Stimulated activated naive CD4-positive, alpha-beta T cell treated with Interleukin-2 at 50 U/mL for 16 hours (primary cell): ENCODE measurements around the gene SPECC1.
A peak's percentile ranks its signal among the peaks of the same experiment; 100 is the strongest.
"Not testable (repeated sequence)": the region's sequence is repeated elsewhere in the genome, so short reads cannot be mapped to it uniquely, and the experiment has no call there.

Source experiments
- DNase-seq: peaks from one replicate; lab custom pipeline; 2025; lab: John Stamatoyannopoulos, UW

The SPECC1 gene

DNA sequence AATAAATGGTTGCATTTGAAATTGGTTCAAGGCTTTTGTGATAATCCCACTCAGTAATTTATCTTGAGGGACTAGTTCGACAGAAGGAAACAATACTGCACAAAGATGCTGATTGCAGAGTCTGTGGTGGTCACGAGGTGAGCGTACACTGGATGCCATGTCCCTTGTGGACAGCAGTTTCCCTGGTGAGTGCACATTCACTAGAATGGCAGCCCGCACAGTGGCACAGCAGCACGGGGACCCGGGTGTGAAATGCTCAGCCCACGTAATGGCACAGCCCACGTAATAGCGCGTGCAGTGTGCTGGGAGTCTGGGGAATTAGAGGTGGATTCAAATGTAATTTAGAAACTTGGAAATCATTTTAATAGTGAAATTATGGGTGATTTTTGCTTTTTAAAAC, 304.1 kb downstream of the SPECC1 start:
- DNase-seq = no peak

DNA sequence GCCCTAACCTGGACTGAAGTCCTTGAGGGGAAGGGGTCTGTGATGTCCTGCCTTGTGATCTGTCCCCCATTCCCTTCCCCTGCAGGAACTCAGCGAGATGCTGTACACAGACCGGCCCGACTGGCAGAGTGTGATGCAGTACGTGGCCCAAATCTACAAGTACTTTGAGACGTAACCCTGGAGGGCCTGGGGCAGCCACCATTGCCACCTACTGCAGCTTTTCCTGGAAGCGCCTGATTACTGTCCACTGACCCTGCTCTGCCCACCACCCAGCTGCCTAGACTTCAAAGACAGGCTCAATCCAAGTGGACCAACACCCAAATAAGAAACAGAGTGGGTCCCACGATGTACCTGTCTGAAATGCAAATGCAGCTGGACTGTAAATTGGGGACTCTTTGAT, 304.7 kb downstream of the SPECC1 start:
- DNase-seq = no peak

DNA sequence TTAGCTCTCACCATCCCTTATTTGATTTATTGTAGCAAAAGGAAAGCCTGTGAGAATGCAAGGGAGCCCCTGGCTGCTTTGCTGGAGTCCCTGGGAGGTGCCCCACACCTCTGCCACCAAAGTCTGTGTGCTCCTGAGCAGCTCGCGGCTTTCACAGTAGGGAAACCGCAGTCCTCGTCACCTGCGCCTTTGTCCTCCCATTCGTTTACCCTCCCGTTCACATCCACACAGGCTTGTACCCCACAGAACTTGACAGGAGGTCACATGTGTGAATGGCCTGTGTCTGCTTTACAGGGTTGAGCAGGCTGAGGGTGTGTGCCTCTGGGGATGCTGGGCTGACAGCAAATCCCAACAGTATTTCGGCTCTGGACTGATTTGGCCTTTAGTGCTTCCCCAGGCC, 305.7 kb downstream of the SPECC1 start:
- DNase-seq = no peak

DNA sequence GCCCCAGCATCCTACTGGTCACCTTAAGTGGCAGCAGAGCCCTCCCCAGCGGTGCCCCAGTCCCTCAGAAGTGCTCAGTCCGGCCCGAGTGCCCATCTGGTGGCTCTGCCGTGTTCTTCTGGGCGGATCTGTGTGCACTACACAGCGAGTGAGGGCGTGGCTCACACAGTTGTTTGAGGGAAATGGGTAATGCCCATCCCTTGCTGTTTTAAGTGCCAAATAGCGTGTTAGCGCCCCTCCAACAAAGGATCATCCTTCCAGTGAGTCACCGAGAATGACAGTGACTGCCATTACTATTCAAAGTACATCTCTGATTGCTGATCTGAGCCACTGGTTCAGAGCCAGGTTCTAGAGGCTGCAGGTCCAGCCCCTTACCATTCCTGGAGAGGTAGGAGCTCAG, 306.2 kb downstream of the SPECC1 start:
- DNase-seq = no peak

DNA sequence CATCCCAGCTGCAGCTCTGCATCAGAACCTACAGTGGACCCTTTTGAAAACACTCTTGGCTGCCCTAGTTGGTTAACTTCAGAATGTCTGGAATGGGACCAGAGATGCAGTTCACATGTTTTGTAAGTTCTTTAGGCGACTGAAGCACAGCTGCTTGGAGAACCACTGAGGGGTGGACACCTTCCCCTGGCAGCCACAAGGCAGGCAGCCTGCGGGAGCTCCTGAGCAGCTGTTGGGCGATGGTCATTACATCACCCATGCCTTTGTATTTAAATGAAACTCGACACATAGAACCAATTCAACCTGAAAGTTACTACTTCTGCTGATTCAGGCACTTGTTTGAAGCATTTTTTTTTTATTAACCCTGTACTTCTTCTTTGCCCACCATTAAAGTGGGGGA, 306.7 kb downstream of the SPECC1 start:
- DNase-seq = no peak

DNA sequence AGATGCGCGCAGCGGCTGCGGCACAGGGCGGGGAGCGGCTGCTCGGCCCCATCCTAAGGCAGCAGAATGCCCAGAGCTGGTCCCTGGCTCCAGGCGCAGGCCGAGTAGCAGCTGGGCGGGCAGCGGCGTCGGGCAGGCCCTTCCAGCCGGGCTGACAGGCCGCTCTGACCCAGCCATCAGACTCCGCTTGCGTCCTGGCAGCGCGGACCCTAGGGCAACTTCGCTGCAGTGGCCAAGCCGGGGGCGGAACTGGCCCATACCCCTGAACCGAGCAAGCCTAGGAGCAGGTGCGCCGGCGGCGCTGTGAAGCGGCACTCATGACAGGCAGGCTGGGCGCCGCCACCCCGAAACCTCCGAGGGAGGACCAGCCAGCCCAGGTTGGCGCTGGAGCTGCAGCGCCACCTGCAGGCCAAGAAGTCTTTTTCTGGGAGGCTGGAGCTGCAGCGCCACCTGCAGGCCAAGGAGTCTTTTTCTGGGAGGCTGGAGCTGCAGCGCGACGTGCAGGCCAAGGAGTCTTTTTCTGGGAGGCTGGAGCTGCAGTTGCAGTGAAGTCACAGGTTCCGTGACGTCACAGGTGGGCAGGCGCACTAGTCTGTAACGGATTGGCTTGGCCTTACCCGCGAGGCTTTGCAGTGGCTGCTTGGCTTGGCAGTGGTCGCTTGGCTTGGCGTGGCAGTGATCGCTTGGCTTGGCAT, 311.5 kb downstream of the SPECC1 start:
- peak; percentile 50 for DNase-seq

DNA sequence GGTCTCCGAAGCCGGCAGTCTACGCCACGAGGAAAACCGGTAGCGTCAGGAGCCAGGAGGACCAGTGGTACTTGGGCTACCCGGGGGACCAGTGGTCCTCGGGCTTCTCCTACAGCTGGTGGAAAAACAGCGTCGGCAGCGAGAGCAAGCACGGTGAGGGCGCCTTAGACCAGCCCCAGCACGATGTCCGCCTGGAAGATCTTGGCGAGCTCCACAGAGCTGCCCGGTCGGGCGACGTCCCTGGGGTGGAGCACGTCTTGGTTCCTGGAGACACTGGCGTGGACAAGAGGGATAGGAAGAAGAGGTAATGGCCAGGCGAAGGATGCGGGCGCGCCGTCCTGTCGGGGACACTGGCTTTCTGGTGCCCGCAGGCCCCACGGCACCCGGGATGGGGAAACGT, 312.2 kb downstream of the SPECC1 start:
- DNase-seq = not testable (repeated sequence)

DNA sequence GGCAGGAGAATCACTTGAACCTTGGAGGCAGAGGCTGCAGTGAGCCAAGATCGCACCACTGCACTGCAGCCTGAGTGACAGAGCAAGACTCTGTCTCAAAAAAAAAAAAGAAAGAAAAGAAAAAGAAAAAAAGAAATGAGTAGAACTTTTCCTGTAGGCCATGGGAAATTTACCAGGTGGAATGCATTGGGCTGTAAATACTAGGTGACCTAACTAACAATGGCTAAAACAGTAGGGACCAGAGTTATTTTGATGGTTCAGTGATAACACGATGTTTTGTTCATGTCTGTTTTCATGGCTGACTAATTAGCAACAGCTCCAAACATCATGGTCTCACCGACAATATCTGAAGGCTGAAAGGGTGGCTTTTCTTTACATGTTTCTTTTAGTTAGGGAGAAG, 318.6 kb downstream of the SPECC1 start:
- DNase-seq = not testable (repeated sequence)

DNA sequence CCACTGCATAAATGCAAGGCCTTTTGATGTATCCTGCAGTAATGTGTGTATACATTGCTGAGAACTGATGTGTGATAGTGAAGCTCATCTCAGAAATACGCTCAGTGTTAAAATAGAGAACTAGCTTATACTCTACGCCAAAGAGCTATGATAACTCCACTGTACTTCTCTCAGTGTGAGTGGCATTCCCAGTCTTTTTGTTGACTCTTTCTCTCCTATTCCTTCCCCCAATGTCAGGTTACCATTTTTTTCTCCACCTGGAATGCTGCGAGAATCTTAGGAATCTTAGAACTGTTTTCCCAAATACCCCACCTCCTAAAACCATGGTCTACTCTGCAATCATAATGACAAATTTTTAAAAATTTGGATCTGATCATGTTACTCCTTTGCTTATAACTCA, 342.2 kb downstream of the SPECC1 start:
- not testable (repeated sequence) for DNase-seq

DNA sequence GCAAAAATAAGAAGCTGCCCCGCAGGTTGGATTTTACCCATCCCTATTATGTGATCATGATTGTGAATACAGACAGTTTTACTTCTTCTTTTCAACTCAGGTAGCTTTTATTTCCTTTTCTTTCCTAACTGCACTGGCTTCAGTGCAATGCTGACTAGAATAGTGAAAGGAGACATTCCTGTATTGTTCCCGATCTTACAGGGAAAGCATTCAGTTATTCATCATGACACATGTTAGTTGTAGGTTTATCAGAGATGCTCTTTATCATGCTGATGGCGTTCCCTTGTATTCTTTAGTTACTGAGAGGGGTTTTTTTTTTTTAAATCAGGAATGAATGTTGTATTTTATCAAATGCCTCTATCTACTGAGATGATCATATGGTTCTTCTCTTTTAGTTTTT, 343.4 kb downstream of the SPECC1 start:
- DNase-seq = not testable (repeated sequence)

DNA sequence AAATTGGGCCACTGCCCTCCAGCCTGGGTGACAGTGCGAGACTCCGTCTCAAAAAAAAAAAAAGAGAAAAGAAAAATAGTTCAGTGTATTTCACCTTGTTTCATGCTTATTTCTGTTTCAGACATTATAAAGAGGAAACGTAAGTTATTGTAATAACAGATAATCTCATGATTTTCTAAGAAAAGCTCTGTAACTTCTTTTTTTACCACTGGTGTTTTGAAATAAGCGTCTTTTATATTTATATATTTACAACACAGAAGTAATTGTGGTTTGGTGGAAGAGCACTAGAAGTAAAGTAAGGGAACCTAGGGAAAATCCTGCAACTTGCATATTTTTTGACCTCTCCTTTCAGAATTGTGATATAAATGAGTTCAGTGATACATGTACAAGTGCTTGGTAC, 354.7 kb downstream of the SPECC1 start:
- not testable (repeated sequence) for DNase-seq
